HL-60 (cell line): ENCODE results near the gene TRIM43B.

Experiments
- POLR2AphosphoS5 ChIP-seq: IDR thresholded peaks from 2 replicates; pipeline ENCODE4 v1.6.1; 2012; ENCODE audit warnings: low read depth
- TF ChIP-seq, protein P1 (sequence below): IDR thresholded peaks from one replicate; pipeline ENCODE4 v1.5.1; 2011; ENCODE audit warnings: low read length, control low read depth, inconsistent platforms; ENCODE audit not compliant: insufficient read depth

DNA sequence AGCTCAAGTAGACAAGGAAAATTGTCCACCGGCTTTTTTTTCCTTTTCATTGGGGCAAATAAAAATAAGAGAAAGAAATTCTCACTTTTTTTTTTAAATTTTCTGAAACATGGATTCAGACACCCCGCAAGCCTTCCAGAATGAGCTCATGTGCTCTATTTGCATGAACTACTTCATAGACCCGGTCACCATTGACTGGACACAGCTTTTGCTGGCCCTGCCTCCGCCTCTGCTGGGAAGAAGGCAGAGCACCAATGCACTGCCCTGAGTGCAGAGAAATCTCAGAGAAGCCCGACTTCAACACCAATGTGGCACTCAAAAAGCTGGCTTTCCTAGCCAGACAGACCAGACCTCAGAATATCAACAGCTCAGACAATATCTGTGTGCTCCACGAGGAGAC is 30.2 kb upstream of the TRIM43B start:
- no peak for TF ChIP-seq POLR2AphosphoS5
- TF ChIP-seq, protein P1, sequence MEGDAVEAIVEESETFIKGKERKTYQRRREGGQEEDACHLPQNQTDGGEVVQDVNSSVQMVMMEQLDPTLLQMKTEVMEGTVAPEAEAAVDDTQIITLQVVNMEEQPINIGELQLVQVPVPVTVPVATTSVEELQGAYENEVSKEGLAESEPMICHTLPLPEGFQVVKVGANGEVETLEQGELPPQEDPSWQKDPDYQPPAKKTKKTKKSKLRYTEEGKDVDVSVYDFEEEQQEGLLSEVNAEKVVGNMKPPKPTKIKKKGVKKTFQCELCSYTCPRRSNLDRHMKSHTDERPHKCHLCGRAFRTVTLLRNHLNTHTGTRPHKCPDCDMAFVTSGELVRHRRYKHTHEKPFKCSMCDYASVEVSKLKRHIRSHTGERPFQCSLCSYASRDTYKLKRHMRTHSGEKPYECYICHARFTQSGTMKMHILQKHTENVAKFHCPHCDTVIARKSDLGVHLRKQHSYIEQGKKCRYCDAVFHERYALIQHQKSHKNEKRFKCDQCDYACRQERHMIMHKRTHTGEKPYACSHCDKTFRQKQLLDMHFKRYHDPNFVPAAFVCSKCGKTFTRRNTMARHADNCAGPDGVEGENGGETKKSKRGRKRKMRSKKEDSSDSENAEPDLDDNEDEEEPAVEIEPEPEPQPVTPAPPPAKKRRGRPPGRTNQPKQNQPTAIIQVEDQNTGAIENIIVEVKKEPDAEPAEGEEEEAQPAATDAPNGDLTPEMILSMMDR, result no peak
